Measurements from ENCODE around the gene C2orf69.
"Not testable (repeated sequence)": the region's sequence is repeated elsewhere in the genome, so short reads cannot be mapped to it uniquely, and the experiment has no call there.

C2orf69 gene, protein sequence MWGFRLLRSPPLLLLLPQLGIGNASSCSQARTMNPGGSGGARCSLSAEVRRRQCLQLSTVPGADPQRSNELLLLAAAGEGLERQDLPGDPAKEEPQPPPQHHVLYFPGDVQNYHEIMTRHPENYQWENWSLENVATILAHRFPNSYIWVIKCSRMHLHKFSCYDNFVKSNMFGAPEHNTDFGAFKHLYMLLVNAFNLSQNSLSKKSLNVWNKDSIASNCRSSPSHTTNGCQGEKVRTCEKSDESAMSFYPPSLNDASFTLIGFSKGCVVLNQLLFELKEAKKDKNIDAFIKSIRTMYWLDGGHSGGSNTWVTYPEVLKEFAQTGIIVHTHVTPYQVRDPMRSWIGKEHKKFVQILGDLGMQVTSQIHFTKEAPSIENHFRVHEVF

GRCh38 chr2:199911052-199911876 lies at the start of gene C2orf69:
TSS of gene C2orf69 (plus strand) at chr2:199911293. CDS start at chr2:199911439, 146 bp downstream.
- DNase-seq (ENCODE audit: low read depth in 2 of 2): peak; percentile 90 to 92

- no peak for DNase-seq (ENCODE audit: low read depth in 2 of 2)
These were observed 48.3 kb upstream of the C2orf69 start for GRCh38 chr2:199862788-199863187.

GRCh38 chr2:199865905-199866304 lies 45.2 kb upstream of the C2orf69 start:
- no peak for DNase-seq (ENCODE audit: low read depth in 2 of 2)

DNA sequence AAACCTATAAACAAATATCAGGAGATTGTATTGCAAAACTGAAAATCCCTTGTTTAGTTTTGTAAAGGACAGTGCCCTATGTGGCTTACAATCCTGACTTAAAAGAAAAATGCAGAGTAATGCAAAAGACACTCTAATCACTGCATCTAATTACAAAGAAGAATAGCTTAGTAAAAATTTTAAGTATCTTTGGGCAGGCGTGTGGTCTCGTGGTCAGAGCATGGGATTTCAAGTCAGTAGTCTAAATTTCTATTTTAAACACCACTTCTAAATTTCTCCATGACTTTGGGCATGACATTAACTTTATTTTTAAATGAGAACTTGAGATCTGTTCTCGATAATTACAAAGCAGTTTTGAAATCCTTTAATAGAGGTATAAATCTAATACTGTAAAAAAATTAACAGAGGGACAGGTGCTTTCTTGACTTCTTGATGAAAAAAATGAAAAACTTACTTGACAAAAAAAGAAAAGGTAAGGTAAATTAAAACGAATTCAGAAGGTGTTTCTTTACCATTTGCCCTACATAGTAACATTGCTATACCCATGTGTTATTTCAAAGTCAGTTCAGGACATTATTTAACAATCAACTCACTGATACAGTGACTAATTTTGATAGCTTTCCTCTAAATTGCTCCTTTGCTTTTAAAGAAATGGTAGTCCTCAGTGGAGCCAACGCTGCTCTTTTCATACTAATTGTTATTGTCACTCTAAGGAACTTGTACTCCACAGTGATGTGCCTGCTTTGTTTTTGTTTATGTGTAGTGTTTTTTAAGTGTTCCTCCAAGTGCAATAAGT lies 42.5 kb upstream of the C2orf69 start:
- DNase-seq (ENCODE audit: low read depth in 2 of 2): no peak

- DNase-seq (ENCODE audit: low read depth in 2 of 2): no peak
These were observed 41.9 kb upstream of the C2orf69 start for GRCh38 chr2:199869227-199869541.

DNA sequence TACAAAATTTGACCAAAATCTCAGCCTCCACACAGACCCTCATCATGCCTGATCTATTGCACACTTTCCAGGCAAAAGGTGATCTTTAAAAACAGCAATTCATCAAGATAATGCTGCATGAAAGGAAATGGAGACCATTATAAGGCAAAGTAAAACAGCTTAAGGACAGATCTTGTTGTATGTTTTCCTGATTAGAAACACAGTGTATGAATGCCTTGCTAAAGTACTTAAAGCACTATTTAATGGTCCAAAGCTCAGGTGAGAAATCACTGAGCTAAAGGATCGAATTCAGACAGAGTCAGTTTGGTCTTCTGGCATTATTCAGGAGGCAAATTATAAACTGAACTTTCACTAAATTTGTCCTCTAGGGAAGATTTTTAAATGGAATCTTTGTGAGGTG lies 41.4 kb upstream of the C2orf69 start:
- DNase-seq (ENCODE audit: low read depth in 2 of 2): no peak

GRCh38 chr2:199870581-199870980 lies 40.5 kb upstream of the C2orf69 start:
- no peak for DNase-seq (ENCODE audit: low read depth in 2 of 2)

- no peak for DNase-seq (ENCODE audit: low read depth in 2 of 2)
These were observed 36.9 kb upstream of the C2orf69 start for GRCh38 chr2:199874209-199874608.

DNA sequence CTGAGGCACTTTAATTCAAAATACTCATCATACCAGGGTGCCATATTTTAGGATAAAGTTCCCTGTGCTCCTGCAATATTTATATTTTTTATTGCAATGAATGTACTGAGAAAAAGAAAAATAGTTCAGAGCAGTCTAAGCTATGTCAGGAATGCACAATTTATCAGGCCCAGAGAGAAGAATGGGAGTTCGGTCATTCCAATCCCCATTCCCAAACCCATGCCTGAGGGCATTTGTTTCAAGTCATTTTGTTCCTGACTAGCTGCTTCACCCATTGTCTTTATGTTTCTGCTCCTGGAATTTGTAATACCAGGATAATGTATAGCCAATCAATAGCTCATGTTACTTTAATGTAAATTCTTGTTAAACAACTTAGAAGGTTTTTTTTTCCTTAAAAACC lies 35.7 kb upstream of the C2orf69 start:
- DNase-seq (ENCODE audit: low read depth in 2 of 2): no peak

- DNase-seq (ENCODE audit: low read depth in 2 of 2): no peak
These were observed 28.4 kb upstream of the C2orf69 start for GRCh38 chr2:199882667-199883066.

DNA sequence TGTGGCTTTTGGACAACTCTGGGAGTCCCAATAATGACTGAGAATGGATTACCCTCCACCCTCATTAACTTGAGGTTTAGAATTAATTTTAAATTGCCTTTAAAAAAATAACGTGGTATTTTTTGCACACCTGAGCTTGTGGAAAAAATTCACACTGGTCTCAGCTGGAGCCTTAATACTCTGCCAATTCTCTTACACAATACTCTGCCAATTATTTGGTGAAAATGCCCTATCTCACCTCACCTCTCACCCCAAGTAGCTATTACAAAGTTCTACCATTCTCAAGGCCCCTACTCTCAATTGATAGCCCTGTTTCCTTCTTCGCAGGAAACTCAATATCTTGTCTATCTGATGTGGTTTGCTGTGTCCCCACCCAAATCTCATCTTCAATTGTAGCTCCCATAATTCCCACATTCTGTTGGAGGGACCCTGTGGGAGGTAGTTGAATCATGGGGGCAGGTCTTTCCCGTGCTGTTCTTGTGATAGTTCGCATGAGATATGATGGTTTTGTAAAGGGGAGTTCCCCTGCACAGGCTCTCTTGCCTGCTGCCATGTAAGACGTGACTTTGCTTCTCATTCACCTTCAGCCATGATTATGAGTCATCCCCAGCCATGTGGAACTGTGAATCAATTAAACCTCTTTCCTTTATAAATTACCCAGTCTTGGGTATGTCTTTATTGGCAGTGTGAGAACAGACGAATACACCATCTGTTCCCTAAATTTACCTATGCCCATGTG lies 27.4 kb upstream of the C2orf69 start:
- no peak for DNase-seq (ENCODE audit: low read depth in 2 of 2)

GRCh38 chr2:199895406-199895805 lies 15.7 kb upstream of the C2orf69 start:
- no peak for DNase-seq (ENCODE audit: low read depth in 2 of 2)

- no peak for DNase-seq (ENCODE audit: low read depth in 2 of 2)
These were observed 14.5 kb upstream of the C2orf69 start for GRCh38 chr2:199896617-199897016.

GRCh38 chr2:199901942-199902341 lies 9.2 kb upstream of the C2orf69 start:
- no peak for DNase-seq (ENCODE audit: low read depth in 2 of 2)

- DNase-seq (ENCODE audit: low read depth in 2 of 2): no peak
These were observed 8.5 kb upstream of the C2orf69 start for GRCh38 chr2:199902486-199903110.

DNA sequence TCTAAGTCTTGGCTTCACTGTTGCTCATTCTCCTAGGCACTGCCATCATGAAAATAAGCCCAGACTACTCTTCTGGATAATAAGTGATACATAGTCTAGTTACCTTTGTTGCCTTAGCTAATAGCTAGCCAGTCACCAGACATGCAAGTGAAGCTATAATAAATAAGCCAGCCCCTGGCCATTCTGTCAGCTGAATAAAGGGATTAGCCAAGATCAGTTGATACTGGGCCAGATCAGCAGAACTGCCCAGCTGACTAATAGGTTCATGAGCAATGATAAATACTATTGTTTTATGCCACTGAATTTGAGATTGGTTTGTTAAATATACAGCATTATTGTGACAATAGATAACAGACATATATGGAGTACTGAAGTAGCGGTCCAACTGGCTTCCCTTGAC lies 8.0 kb upstream of the C2orf69 start:
- DNase-seq (ENCODE audit: low read depth in 2 of 2): no peak

DNA sequence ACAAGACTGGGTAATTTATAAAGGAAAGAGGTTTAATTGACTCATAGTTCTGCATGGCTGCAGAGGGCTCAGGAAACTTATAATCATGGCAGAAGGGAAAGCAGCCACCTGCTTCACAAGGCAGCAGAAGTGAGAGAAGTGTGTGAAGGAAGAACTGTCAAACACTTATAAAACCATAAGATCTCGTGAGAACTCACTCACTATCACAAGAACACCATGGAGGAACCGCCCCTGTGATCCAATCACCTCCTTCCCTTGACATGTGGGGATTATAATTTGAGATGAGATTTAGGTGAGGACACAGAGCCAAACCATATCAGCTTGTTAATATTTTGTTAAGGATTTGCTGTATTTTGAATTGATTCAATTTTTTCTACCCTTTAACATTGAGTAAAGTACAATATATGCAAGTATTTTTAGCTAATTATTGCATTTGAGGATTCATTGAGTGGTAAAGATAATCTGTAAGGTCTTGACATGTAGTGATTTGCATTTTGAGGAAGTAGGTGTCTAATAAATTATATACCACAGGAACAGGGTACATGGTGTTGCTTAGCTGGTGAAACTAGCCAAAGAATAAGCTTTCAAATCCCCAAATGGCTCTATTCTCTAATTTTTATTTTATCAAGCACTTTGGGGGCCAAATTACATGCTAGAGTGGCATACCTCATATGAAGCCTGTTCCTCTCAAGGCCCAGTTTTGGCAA lies 3.9 kb upstream of the C2orf69 start:
- DNase-seq (ENCODE audit: low read depth in 2 of 2): no peak

DNA sequence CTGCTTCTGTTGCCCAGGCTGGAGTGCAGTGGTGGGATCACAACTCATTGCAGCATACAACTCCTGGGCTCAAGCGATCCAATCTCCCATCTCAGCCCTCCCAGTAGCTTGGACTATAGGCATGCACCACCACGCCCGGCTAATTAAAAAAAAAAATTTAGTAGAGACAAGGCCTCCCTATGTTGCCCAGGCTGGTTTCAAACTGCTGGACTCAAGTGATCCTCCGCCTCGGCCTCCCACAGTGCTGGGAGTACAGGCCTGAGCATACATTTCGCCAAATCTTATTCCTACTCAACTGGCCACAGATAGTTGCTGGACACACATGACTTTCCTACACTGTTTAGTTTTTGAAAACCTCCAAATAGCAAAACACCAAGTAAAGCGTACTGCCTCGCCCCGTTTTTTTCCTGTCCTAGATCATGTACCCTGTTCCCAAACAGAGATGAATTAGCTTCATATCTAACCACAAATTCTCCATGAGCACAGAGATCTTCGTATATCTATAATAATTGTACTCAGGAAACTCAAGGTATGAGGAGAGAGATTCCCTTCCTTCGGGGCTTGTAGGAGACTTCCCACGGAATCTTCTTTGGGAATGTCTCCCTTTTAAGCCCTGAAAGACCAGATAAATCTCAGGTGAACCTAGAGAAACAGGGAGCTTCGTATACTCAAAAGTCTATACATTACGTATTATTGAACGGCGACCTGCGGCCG lies 598 bp upstream of the C2orf69 start:
- no peak for DNase-seq (ENCODE audit: low read depth in 2 of 2)

DNA sequence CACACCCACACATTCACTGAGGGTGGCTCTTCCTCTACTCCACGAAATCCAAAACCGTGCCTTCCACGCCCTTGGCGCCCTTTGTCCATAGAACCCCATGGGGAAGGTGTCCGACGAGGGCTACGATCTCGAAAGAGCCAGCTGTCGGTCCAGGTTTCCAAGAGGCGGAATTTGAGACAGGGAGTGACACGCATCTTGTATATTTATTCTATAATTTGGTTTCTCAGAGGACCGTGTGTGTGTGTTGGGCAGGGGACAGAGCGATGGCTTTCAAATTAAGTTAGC lies 726 bp downstream of the C2orf69 start:
- no peak for DNase-seq (ENCODE audit: low read depth in 2 of 2)

GRCh38 chr2:199912553-199913114 lies 1.5 kb downstream of the C2orf69 start:
- DNase-seq (ENCODE audit: low read depth in 2 of 2): not testable (repeated sequence)
